HG02571 (cell line): ENCODE measurements around the gene CA12.
"Not testable (repeated sequence)": the region's sequence is repeated elsewhere in the genome, so short reads cannot be mapped to it uniquely, and the experiment has no call there.

Experiments used
- ATAC-seq: cut with Tn5 transposase; IDR thresholded peaks from one replicate; pipeline ENCODE4 v1.9.1; 2021; ENCODE audit warnings: mild to moderate bottlenecking, moderate library complexity; ENCODE audit not compliant: unreplicated experiment

Gene CA12

GRCh38 chr15:63381301-63382204, at the start of gene CA12:
TSS of gene CA12 (minus strand) at chr15:63381846. CDS start at chr15:63381720, 126 bp downstream.
- ATAC-seq, result no peak

DNA sequence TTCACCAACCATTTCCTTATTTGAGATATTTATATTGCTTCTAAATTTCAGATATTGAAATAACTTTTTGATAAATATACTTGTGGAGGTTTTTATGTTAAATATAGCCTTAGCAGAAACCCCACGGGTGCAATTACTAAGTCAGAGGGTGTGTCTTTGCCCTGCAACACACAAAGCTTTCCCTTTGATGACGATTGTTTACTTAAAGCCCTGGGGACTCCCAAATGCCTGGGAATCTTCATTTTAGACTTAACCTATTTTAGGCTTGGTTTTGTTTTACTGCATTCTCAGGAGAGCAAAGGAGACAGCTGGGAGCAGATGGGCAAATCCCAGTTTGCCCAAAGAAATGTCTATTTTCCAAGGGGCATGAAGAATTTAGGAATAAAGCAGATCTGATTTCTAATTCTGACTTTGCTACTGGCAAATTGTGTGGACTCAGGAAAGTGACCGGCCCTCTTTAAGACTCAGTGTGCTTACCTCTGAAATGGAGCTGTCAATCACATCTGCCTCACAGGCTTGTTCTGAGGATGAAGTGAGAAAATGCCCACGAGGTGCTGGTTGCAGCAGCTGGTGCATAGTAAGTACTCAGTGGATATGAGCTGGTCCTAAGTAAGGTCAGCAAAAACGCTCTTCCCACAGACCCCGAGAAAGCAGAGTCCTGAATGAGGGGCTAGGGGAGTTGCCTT, 49.3 kb upstream of the CA12 start:
- no peak for ATAC-seq

- no peak for ATAC-seq
These were observed 44.9 kb upstream of the CA12 start for GRCh38 chr15:63426552-63426951.

- ATAC-seq, result no peak
These were observed 43.9 kb upstream of the CA12 start for GRCh38 chr15:63425426-63425985.

DNA sequence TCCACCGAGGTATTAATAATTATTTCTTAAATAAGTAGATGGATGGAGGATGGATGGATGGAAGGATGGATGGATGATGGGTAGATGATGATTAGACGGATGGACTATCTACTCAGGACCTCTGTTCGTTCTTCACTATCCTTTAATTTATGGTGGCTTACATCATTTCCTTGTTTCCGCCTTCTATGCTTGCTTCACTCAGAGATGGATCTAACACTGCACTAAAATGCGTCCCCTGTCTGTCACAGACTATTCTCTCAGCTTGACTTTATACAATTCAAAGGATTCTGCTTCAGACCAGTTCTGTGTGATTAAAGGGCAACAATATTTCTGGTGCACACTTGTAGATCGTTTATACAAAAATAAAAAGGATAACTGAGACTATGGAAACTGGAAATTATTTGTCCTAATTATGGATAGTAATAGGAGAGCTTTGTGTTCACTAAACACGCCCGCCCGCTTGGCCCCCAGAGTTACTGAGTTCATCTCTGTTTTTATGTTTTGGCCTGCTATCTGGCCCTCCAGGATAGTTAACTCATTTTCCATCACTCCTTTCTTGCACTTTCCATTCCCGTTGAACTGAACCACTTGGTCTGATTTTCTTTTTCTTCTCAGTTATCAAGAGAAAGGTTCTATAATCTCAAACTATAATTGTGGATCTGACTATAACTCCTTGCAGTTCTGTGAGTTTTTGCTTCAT, 41.4 kb upstream of the CA12 start:
- ATAC-seq, result no peak

GRCh38 chr15:63421433-63421832, 39.8 kb upstream of the CA12 start:
- no peak for ATAC-seq

GRCh38 chr15:63420333-63420747, 38.7 kb upstream of the CA12 start:
- no peak for ATAC-seq

DNA sequence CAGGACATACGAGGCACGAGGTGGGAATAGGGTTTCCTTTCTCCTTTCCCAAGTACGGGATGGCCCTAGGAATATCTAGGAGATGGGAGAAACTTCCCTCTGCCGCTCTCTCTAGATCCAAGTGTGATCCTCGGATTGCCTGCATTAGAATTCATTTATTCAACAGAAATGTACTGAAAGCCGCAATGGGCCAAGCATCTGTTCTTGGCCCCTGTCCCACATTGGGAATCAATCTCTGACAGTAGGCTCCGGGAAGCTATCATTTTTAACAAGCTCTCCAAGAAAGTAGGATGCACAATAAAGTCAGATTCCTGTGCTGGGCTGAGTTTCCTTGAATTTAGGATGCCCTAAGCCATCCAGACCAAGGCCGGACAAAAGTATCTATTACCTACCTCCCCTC, 37.2 kb upstream of the CA12 start:
- no peak for ATAC-seq

- ATAC-seq, result no peak
These were observed 36.1 kb upstream of the CA12 start for GRCh38 chr15:63417721-63418120.

DNA sequence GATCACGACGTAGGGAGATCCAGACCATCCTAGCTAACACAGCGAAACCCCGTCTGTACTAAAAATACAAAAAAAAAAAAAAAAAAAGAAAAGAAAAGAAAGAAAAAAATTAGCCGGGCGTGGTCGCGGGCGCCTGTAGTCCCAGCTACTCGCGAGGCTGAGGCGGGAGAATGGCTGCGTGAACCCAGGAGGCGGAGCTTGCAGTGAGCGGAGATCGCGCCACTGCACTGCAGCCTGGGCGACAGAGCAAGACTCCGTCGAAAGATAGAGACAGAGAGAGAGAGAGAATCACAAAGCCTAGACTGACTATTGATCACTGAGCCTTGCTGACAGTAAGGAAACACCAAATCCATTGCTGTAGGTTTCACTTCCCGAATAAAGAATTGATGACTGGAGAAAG, 35.6 kb upstream of the CA12 start:
- ATAC-seq, result not testable (repeated sequence)

GRCh38 chr15:63414474-63415120, 33.0 kb upstream of the CA12 start:
- no peak for ATAC-seq

DNA sequence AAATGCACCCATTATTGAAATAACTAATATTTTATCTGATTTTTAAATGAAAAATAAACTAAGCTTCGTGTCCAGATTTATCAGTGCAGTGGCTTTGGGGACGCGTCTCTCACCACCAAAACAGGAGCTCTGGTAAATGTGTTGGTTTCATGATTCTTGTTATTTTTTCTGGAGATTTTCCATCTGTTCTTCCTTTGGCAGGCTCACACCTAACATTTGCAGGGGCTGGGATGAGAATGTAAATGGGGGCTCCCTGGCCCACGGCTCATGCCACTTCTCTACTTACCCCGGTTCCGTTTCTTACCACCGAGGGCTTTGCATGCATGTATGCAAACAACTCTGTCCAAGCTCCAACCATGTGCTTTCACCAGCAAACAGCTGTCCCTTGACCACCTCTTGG, 30.9 kb upstream of the CA12 start:
- no peak for ATAC-seq

DNA sequence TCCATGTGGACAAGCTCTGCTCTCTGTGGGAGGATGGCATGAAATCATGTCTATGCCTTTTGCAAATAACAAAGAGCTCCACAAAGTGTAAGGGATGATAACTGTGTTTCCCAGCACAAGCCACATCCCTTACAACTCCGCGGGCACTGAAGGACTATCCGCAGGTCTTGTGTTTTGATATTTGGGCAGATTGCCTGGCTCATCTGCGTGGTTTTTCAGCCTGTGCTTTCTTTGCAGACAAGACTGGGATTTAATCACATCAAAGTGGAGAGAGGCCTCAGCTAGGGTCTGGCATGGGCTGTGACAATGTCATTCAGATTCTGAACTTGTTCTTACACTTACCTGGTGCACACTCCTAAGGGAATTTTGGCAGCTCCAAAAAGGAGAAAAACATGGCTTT, 30.2 kb upstream of the CA12 start:
- no peak for ATAC-seq

DNA sequence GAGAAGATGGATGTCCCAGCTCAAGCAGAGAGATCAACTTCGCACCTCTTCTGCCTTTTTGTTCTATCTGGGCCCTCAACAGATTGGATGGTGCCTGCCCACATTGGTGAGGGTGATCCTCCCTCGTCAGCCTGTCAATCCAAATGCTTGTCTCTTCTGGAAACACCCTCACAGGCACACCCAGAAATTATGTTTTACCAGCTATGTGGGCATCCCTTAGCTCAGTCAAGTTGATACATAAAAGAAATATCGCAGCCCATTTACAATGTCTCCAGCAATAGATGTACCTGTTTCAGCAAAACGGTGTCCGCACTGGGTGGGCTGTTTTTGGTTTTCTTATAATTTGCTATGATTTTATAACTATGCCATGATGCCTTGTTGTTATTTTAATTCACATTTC, 27.5 kb upstream of the CA12 start:
- ATAC-seq, result no peak

DNA sequence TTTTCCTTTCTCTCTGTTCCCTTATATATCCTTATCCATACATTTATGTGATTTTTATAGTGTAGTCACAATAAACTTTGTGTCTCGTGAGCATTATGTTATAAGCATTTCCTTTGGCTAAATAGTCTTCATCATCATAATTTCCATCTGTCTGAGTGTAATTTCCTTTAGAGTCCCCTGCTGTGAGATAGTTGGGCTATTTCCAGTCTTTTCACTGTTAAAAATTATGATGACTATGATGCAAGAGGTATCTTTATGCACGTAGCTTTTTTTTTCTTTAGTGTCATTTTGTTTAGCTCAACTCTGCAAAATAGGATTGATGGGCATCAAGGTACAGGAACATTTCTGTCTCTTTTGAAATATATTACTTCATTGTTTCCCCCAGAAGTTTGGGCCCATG, 26.9 kb upstream of the CA12 start:
- no peak for ATAC-seq

DNA sequence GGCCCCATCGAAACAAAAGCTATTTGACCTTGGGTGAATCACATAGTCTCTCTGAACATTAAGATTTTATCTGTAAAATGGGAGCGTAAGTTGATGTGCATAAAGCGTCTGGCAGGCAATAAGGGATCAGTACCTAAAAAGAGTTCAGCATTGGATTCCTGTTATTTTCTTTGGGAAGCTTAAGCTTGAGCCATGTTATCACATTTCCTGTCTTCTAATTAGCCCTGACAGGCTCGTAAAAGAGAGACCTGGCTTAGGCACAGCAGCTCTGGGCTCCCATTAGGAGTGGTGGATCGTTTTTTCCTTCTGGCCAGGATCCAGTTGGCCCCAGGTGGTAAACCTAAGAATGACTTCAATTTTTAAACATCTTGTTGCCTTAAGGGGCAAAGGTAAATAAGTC, 26.0 kb upstream of the CA12 start:
- ATAC-seq, result no peak

DNA sequence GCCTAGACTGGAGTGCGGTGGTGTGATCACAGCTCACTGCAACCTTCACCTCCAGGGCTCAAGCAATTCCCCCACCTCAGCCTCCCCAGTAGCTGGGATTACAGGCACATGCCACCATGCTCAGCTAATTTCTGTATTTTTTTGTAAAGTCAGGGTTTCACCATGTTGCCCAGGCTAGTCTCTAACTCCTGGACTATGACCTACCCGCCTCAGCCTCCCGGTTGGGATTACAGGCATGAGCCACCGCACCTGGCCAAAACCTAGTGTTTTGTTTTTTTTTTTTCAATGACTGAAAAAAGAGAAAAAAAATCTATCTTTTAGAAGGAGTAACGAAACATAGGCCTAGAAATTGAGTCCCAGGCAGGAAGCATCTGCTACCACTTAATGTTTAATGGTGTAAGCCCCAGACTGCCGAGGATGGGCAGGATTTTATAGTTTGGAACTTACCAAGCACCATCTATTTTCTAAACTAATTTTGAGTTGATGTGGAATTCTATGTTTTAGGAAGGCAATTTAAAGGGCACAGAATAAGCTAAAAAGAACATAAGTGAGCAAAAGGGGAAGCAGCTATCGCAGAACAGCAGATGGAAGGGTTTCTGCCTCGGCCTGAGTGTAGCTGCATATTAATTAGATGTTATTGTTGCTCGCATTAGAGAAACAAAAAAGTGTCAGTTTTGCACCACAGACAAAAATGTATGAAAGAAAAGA, 24.2 kb upstream of the CA12 start:
- no peak for ATAC-seq

GRCh38 chr15:63405159-63405558, 23.5 kb upstream of the CA12 start:
- ATAC-seq, result no peak

- no peak for ATAC-seq
These were observed 21.8 kb upstream of the CA12 start for GRCh38 chr15:63403254-63403945.
